IPS-NIHi7 (cell line): ENCODE measurements around the gene MAP3K3.

Experiments used
- DNase-seq: peaks from one replicate; pipeline ENCODE4 v3.0.0; 2012; ENCODE audit warnings: mixed read lengths; ENCODE audit errors: extremely low spot score

MAP3K3 gene

GRCh38 chr17:63621684-63622573 is at the start of gene MAP3K3:
TSS of gene MAP3K3 (plus strand) at chr17:63622417. CDS start at chr17:63622760, 343 bp downstream.
- peak; percentile 99 for DNase-seq

- DNase-seq = peak; percentile 56
Measured at GRCh38 chr17:63573634-63574033, 48.6 kb upstream of the MAP3K3 start.

- DNase-seq = no peak
Measured at GRCh38 chr17:63578027-63578768, 44.0 kb upstream of the MAP3K3 start.

- DNase-seq = no peak
Measured at GRCh38 chr17:63578769-63579111, 43.5 kb upstream of the MAP3K3 start.

- no peak for DNase-seq
Measured at GRCh38 chr17:63579633-63580032, 42.6 kb upstream of the MAP3K3 start.

GRCh38 chr17:63587770-63588169 is 34.4 kb upstream of the MAP3K3 start:
- no peak for DNase-seq

- DNase-seq = no peak
Measured at GRCh38 chr17:63588797-63589196, 33.4 kb upstream of the MAP3K3 start.

GRCh38 chr17:63589646-63590045 is 32.6 kb upstream of the MAP3K3 start:
- no peak for DNase-seq

- no peak for DNase-seq
Measured at GRCh38 chr17:63592797-63593196, 29.4 kb upstream of the MAP3K3 start.

GRCh38 chr17:63595132-63595531 is 27.1 kb upstream of the MAP3K3 start:
- no peak for DNase-seq

- no peak for DNase-seq
Measured at GRCh38 chr17:63596856-63597586, 25.2 kb upstream of the MAP3K3 start.

- no peak for DNase-seq
Measured at GRCh38 chr17:63598281-63598680, 23.9 kb upstream of the MAP3K3 start.

GRCh38 chr17:63600569-63601438 is 21.4 kb upstream of the MAP3K3 start, which contains the start of gene TACO1:
TSS of gene TACO1 (plus strand) at chr17:63600895. CDS start at chr17:63601084, 189 bp downstream.
- DNase-seq = peak; percentile 92

GRCh38 chr17:63601439-63602371 is 20.5 kb upstream of the MAP3K3 start:
- DNase-seq = no peak

GRCh38 chr17:63609816-63610573 is 12.2 kb upstream of the MAP3K3 start:
- no peak for DNase-seq

- DNase-seq = no peak
Measured at GRCh38 chr17:63610854-63611253, 11.4 kb upstream of the MAP3K3 start.

GRCh38 chr17:63611354-63611753 is 10.9 kb upstream of the MAP3K3 start:
- no peak for DNase-seq

GRCh38 chr17:63613663-63614062 is 8.6 kb upstream of the MAP3K3 start:
- no peak for DNase-seq

GRCh38 chr17:63621229-63621683 is 961 bp upstream of the MAP3K3 start:
- DNase-seq = peak; percentile 94
